ENCODE results near the gene LRRC74B. TPM values are rescaled to one million over a fixed set of nuclear protein-coding genes. Genes with fewer than 3 reads are reported as not detected.
"Not testable (repeated sequence)": the region's sequence is repeated elsewhere in the genome, so short reads cannot be mapped to it uniquely, and the experiment has no call there.

Gene LRRC74B
- total RNA-seq, 1 donor from 2014 or later = not detected

DNA sequence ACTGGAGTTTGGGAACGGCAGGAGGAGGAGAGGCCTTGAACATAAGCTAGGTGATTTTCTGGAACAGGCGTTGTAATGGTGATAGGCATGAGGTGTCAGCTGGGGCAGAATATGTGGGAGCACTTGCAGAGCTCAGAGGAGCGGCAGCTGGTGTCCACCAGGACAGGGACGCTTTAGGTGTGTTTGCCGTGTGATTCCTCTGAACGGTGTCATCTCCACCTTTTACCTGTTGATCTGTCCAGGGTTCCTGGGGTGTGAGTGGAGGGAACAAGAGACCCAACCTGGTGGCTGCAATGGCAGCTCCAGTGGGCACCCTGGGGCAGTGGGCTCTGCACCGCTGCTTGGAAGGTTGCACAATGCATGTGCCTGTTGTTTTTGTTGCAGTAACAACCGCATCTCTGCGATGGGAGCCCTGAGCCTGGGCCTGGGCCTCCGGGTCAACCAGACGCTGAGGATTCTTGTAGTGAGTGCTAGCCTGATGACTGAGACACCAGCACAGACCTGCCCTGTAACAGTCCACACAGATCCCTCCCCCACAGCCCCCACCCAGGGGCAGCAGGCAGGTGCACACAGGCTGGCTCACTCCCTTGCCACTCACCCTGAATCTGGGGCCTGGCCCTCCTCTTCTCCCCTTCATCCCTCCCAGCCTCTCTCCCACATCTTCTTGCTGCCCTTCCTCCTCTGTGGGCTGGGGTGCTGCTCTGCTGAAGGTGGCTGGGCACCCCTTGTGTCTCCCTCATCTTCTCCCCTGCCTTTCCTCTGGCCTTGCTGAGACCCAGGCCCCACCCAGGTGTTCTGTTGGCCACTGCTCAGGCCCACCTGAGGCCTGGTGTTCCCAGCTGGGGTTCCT is 9.2 kb downstream of the LRRC74B start:
- Histone ChIP-seq H3K4me3 (ENCODE audit: insufficient read depth, low read depth, low read length) (no peak overlapping the region), H3K27me3 (ENCODE audit: insufficient read depth, low read length) (peaks cover 5% of the 10 kb centered on the region), H3K27ac (ENCODE audit: low read depth, low read length) (no peak overlapping the region), H3K4me1 (ENCODE audit: insufficient read depth, low read length) (peaks cover 10% of the 10 kb centered on the region), H3K9ac (ENCODE audit: low read length) (no peak overlapping the region), H4K20me1 (ENCODE audit: insufficient read depth, low read length) (no peaks in the 10 kb centered on the region), H3K36me3 (ENCODE audit: insufficient read depth, low read length) (no peaks in the 10 kb centered on the region), H2AFZ (ENCODE audit: low read depth, low read length) (no peak overlapping the region), H3K9me3 (ENCODE audit: insufficient read depth, low read depth, low read length) (no peaks in the 10 kb centered on the region), H3K4me2 (ENCODE audit: low read length) (no peak overlapping the region), H3K79me2 (ENCODE audit: insufficient read depth, low read length) (no peaks in the 10 kb centered on the region)
- H3K27me3 Mint-ChIP-seq (ENCODE audit: low read depth, unreplicated experiment) = peaks cover 20% of the 10 kb centered on the region
- no peaks in the 10 kb centered on the region for H3K36me3 Mint-ChIP-seq (ENCODE audit: low read depth, unreplicated experiment)
- DNase-seq (ENCODE audit: low read depth) (no peak), FAIRE-seq (no peak)
- TF ChIP-seq, protein P1, sequence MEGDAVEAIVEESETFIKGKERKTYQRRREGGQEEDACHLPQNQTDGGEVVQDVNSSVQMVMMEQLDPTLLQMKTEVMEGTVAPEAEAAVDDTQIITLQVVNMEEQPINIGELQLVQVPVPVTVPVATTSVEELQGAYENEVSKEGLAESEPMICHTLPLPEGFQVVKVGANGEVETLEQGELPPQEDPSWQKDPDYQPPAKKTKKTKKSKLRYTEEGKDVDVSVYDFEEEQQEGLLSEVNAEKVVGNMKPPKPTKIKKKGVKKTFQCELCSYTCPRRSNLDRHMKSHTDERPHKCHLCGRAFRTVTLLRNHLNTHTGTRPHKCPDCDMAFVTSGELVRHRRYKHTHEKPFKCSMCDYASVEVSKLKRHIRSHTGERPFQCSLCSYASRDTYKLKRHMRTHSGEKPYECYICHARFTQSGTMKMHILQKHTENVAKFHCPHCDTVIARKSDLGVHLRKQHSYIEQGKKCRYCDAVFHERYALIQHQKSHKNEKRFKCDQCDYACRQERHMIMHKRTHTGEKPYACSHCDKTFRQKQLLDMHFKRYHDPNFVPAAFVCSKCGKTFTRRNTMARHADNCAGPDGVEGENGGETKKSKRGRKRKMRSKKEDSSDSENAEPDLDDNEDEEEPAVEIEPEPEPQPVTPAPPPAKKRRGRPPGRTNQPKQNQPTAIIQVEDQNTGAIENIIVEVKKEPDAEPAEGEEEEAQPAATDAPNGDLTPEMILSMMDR (IDR thresholded peaks at IDR 0.05; ENCODE audit: insufficient read depth, low read depth, low read length) = no peak
- no peak for TF ChIP-seq EZH2 (IDR thresholded peaks at IDR 0.05; ENCODE audit: insufficient read depth, low read length)
- H3K27ac Mint-ChIP-seq (ENCODE audit: unreplicated experiment) = no peak overlapping the region
- peaks cover 16% of the 10 kb centered on the region for H3K4me1 Mint-ChIP-seq (ENCODE audit: low read depth, unreplicated experiment)
- H3K4me3 Mint-ChIP-seq (ENCODE audit: unreplicated experiment) = no peak overlapping the region
- H3K9me3 Mint-ChIP-seq (ENCODE audit: unreplicated experiment) = no peaks in the 10 kb centered on the region

GRCh38 chr22:21055564-21055834 is 9.8 kb downstream of the LRRC74B start:
- Mint-ChIP-seq H3K4me3 (ENCODE audit: unreplicated experiment) (no peak overlapping the region), H3K36me3 (ENCODE audit: low read depth, unreplicated experiment) (no peaks in the 10 kb centered on the region), H3K27ac (ENCODE audit: unreplicated experiment) (no peak overlapping the region), H3K27me3 (ENCODE audit: low read depth, unreplicated experiment) (peaks cover 20% of the 10 kb centered on the region), H3K9me3 (ENCODE audit: unreplicated experiment) (no peaks in the 10 kb centered on the region), H3K4me1 (ENCODE audit: low read depth, unreplicated experiment) (peaks cover 16% of the 10 kb centered on the region)
- no peaks in the 10 kb centered on the region for H3K36me3 ChIP-seq (ENCODE audit: insufficient read depth, low read length)
- peaks cover 5% of the 10 kb centered on the region for H3K27me3 ChIP-seq (ENCODE audit: insufficient read depth, low read length)
- no peak overlapping the region for H2AFZ ChIP-seq (ENCODE audit: low read depth, low read length)
- no peaks in the 10 kb centered on the region for H3K79me2 ChIP-seq (ENCODE audit: insufficient read depth, low read length)
- TF ChIP-seq, protein P1 (IDR thresholded peaks at IDR 0.05; ENCODE audit: insufficient read depth, low read depth, low read length) = no peak
- no peak for TF ChIP-seq EZH2 (IDR thresholded peaks at IDR 0.05; ENCODE audit: insufficient read depth, low read length)
- no peak overlapping the region for H3K4me2 ChIP-seq (ENCODE audit: low read length)
- no peaks in the 10 kb centered on the region for H3K9me3 ChIP-seq (ENCODE audit: insufficient read depth, low read depth, low read length)
- H3K27ac ChIP-seq (ENCODE audit: low read depth, low read length) = no peak overlapping the region
- DNase-seq (ENCODE audit: low read depth) (no peak), FAIRE-seq (no peak)
- H3K4me3 ChIP-seq (ENCODE audit: insufficient read depth, low read depth, low read length) = no peak overlapping the region
- H3K4me1 ChIP-seq (ENCODE audit: insufficient read depth, low read length) = peaks cover 10% of the 10 kb centered on the region
- H4K20me1 ChIP-seq (ENCODE audit: insufficient read depth, low read length) = no peaks in the 10 kb centered on the region
- no peak overlapping the region for H3K9ac ChIP-seq (ENCODE audit: low read length)

- no peaks in the 10 kb centered on the region for H3K36me3 ChIP-seq (ENCODE audit: insufficient read depth, low read length)
- no peak for DNase-seq (ENCODE audit: low read depth)
- TF ChIP-seq EZH2 (IDR thresholded peaks at IDR 0.05; ENCODE audit: insufficient read depth, low read length) = no peak
- TF ChIP-seq, protein P1 (IDR thresholded peaks at IDR 0.05; ENCODE audit: insufficient read depth, low read depth, low read length) = no peak
- H3K4me1 ChIP-seq (ENCODE audit: insufficient read depth, low read length) = peaks cover 10% of the 10 kb centered on the region
- no peaks in the 10 kb centered on the region for H3K9me3 Mint-ChIP-seq (ENCODE audit: unreplicated experiment)
- H3K4me1 Mint-ChIP-seq (ENCODE audit: low read depth, unreplicated experiment) = peaks cover 16% of the 10 kb centered on the region
- H3K27ac ChIP-seq (ENCODE audit: low read depth, low read length) = no peak overlapping the region
- H3K9me3 ChIP-seq (ENCODE audit: insufficient read depth, low read depth, low read length) = no peaks in the 10 kb centered on the region
- peaks cover 20% of the 10 kb centered on the region for H3K27me3 Mint-ChIP-seq (ENCODE audit: low read depth, unreplicated experiment)
- no peaks in the 10 kb centered on the region for H3K36me3 Mint-ChIP-seq (ENCODE audit: low read depth, unreplicated experiment)
- H3K27ac Mint-ChIP-seq (ENCODE audit: unreplicated experiment) = no peak overlapping the region
- no peak overlapping the region for H3K4me3 ChIP-seq (ENCODE audit: insufficient read depth, low read depth, low read length)
- H3K4me2 ChIP-seq (ENCODE audit: low read length) = no peak overlapping the region
- H3K9ac ChIP-seq (ENCODE audit: low read length) = no peak overlapping the region
- no peak for FAIRE-seq
- H3K27me3 ChIP-seq (ENCODE audit: insufficient read depth, low read length) = peaks cover 5% of the 10 kb centered on the region
- H3K4me3 Mint-ChIP-seq (ENCODE audit: unreplicated experiment) = no peak overlapping the region
- H4K20me1 ChIP-seq (ENCODE audit: insufficient read depth, low read length) = no peaks in the 10 kb centered on the region
- H3K79me2 ChIP-seq (ENCODE audit: insufficient read depth, low read length) = no peaks in the 10 kb centered on the region
- H2AFZ ChIP-seq (ENCODE audit: low read depth, low read length) = no peak overlapping the region
Observed at GRCh38 chr22:21055880-21056319, 10.2 kb downstream of the LRRC74B start.

GRCh38 chr22:21060363-21060762 is 14.6 kb downstream of the LRRC74B start:
- not testable (repeated sequence) for H3K4me1 ChIP-seq (ENCODE audit: insufficient read depth, low read length); H3K27me3 ChIP-seq (ENCODE audit: insufficient read depth, low read length); FAIRE-seq; DNase-seq (ENCODE audit: low read depth); H3K27ac ChIP-seq (ENCODE audit: low read depth, low read length); H3K36me3 ChIP-seq (ENCODE audit: insufficient read depth, low read length); H3K79me2 ChIP-seq (ENCODE audit: insufficient read depth, low read length); H3K9ac ChIP-seq (ENCODE audit: low read length); H3K4me3 ChIP-seq (ENCODE audit: insufficient read depth, low read depth, low read length); H3K36me3 Mint-ChIP-seq (ENCODE audit: low read depth, unreplicated experiment); H3K27ac Mint-ChIP-seq (ENCODE audit: unreplicated experiment); H3K9me3 ChIP-seq (ENCODE audit: insufficient read depth, low read depth, low read length); H3K9me3 Mint-ChIP-seq (ENCODE audit: unreplicated experiment); H3K4me3 Mint-ChIP-seq (ENCODE audit: unreplicated experiment); H4K20me1 ChIP-seq (ENCODE audit: insufficient read depth, low read length); H2AFZ ChIP-seq (ENCODE audit: low read depth, low read length); H3K4me2 ChIP-seq (ENCODE audit: low read length)
- peaks cover 10% of the 10 kb centered on the region for H3K4me1 Mint-ChIP-seq (ENCODE audit: low read depth, unreplicated experiment)
- peaks cover 12% of the 10 kb centered on the region for H3K27me3 Mint-ChIP-seq (ENCODE audit: low read depth, unreplicated experiment)
